ENCODE results near the gene PPP2R3A.
"Not testable (repeated sequence)": the region's sequence is repeated elsewhere in the genome, so short reads cannot be mapped to it uniquely, and the experiment has no call there.

PPP2R3A gene

GRCh38 chr3:135965506-135966270 is at the start of gene PPP2R3A:
Gene PPP2R3A, plus strand, starts transcription at chr3:135965728. Its CDS starts 35,771 bp downstream, at chr3:136001499.
- peak; percentile 77 for DNase-seq

GRCh38 chr3:135916310-135916709 is 49.2 kb upstream of the PPP2R3A start:
- DNase-seq, result no peak

- no peak for DNase-seq
These were observed 48.5 kb upstream of the PPP2R3A start for GRCh38 chr3:135917076-135917475.

- DNase-seq, result no peak
These were observed 47.5 kb upstream of the PPP2R3A start for GRCh38 chr3:135917927-135918597.

GRCh38 chr3:135918600-135918999 is 46.9 kb upstream of the PPP2R3A start:
- no peak for DNase-seq

- DNase-seq, result no peak
These were observed 45.3 kb upstream of the PPP2R3A start for GRCh38 chr3:135920275-135920674.

- no peak for DNase-seq
These were observed 42.7 kb upstream of the PPP2R3A start for GRCh38 chr3:135922903-135923250.

- DNase-seq, result no peak
These were observed 41.0 kb upstream of the PPP2R3A start for GRCh38 chr3:135924506-135924905.

- DNase-seq, result no peak
These were observed 38.9 kb upstream of the PPP2R3A start for GRCh38 chr3:135926664-135927063.

- DNase-seq, result no peak
These were observed 38.4 kb upstream of the PPP2R3A start for GRCh38 chr3:135927155-135927554.

- no peak for DNase-seq
These were observed 35.9 kb upstream of the PPP2R3A start for GRCh38 chr3:135929670-135930069.

GRCh38 chr3:135930255-135930654 is 35.3 kb upstream of the PPP2R3A start:
- no peak for DNase-seq

GRCh38 chr3:135935171-135935570 is 30.4 kb upstream of the PPP2R3A start:
- not testable (repeated sequence) for DNase-seq

GRCh38 chr3:135937766-135938165 is 27.8 kb upstream of the PPP2R3A start:
- DNase-seq, result not testable (repeated sequence)

- no peak for DNase-seq
These were observed 20.7 kb upstream of the PPP2R3A start for GRCh38 chr3:135944831-135945230.

- DNase-seq, result no peak
These were observed 14.6 kb upstream of the PPP2R3A start for GRCh38 chr3:135950941-135951340.

GRCh38 chr3:135964160-135964955 is 1.2 kb upstream of the PPP2R3A start:
- no peak for DNase-seq

GRCh38 chr3:135965129-135965505 is 411 bp upstream of the PPP2R3A start:
- DNase-seq, result no peak

- no peak for DNase-seq
These were observed 888 bp downstream of the PPP2R3A start for GRCh38 chr3:135966271-135966961.

GRCh38 chr3:135966962-135967274 is 1.4 kb downstream of the PPP2R3A start:
- DNase-seq, result no peak

- DNase-seq, result no peak
These were observed 2.3 kb downstream of the PPP2R3A start for GRCh38 chr3:135967867-135968266.

GRCh38 chr3:135970506-135971116 is 5.1 kb downstream of the PPP2R3A start:
- DNase-seq, result no peak

GRCh38 chr3:135973841-135974240 is 8.3 kb downstream of the PPP2R3A start:
- no peak for DNase-seq

Measured in activated CD4-positive, alpha-beta T cell treated with anti-CD3 and anti-CD28 coated beads, Interleukin-2, Interleukin-6, amounts not matched to agents 100 ng/mL and 50 ng/mL, durations not matched to agents 16 hours and 8 hours (primary cell).